ENCODE data around the gene GPI.
"Not testable (repeated sequence)": the region's sequence is repeated elsewhere in the genome, so short reads cannot be mapped to it uniquely, and the experiment has no call there.

The GPI gene

GRCh38 chr19:34381399-34382251 is 16.6 kb downstream of the GPI start:
- TF ChIP-seq CTCF (IDR thresholded peaks at IDR 0.05; ENCODE audit: low read depth, low read length): no peak
- H3K4me3 ChIP-seq (ENCODE audit: low read depth, low read length): no peak overlapping the region

GRCh38 chr19:34382471-34382870 is 17.5 kb downstream of the GPI start:
- H3K4me3 ChIP-seq (ENCODE audit: low read depth, low read length): no peak overlapping the region
- no peak for TF ChIP-seq CTCF (IDR thresholded peaks at IDR 0.05; ENCODE audit: low read depth, low read length)

GRCh38 chr19:34383599-34383998 is 18.6 kb downstream of the GPI start:
- no peak overlapping the region for H3K4me3 ChIP-seq (ENCODE audit: low read depth, low read length)
- no peak for TF ChIP-seq CTCF (IDR thresholded peaks at IDR 0.05; ENCODE audit: low read depth, low read length)

GRCh38 chr19:34386645-34387445 is 21.8 kb downstream of the GPI start:
- no peak for TF ChIP-seq CTCF (IDR thresholded peaks at IDR 0.05; ENCODE audit: low read depth, low read length)
- H3K4me3 ChIP-seq (ENCODE audit: low read depth, low read length): no peak overlapping the region

GRCh38 chr19:34387446-34387810 is 22.4 kb downstream of the GPI start:
- no peak for TF ChIP-seq CTCF (IDR thresholded peaks at IDR 0.05; ENCODE audit: low read depth, low read length)
- no peak overlapping the region for H3K4me3 ChIP-seq (ENCODE audit: low read depth, low read length)

GRCh38 chr19:34388745-34389144 is 23.7 kb downstream of the GPI start:
- H3K4me3 ChIP-seq (ENCODE audit: low read depth, low read length): not testable (repeated sequence)

GRCh38 chr19:34391813-34392212 is 26.8 kb downstream of the GPI start:
- TF ChIP-seq CTCF (IDR thresholded peaks at IDR 0.05; ENCODE audit: low read depth, low read length): no peak
- no peak overlapping the region for H3K4me3 ChIP-seq (ENCODE audit: low read depth, low read length)
